HepG2 (cell line): ENCODE results near the gene TRIM9.

Experiments used
- BRCA1 ChIP-seq: sonication (generic); formaldehyde crosslinking; IDR thresholded peaks from 2 replicates; pipeline ENCODE4 v1.4.0; 2020; ENCODE audit warnings: missing genetic modification reagents
- CHD4 ChIP-seq: fragments of 200-600 bp; sonication (generic); IDR thresholded peaks from 2 replicates; pipeline ENCODE4 v1.7.0; 2017; ENCODE audit warnings: mild to moderate bottlenecking, low read length, borderline replicate concordance
- DPF2 ChIP-seq: sonication (generic); formaldehyde crosslinking; IDR thresholded peaks from 2 replicates; pipeline ENCODE4 v1.4.0; 2020; ENCODE audit warnings: mild to moderate bottlenecking, low read depth, missing genetic modification reagents, borderline replicate concordance
- GFI1 ChIP-seq: sonication (generic); formaldehyde crosslinking; IDR thresholded peaks from 2 replicates; pipeline ENCODE4 v1.5.0; 2020; ENCODE audit warnings: missing genetic modification reagents, mild to moderate bottlenecking, borderline replicate concordance
- NFE2L1 ChIP-seq: sonication (generic); formaldehyde crosslinking; IDR thresholded peaks from 2 replicates; pipeline ENCODE4 v1.4.0; 2020; ENCODE audit warnings: missing genetic modification reagents, mild to moderate bottlenecking, borderline replicate concordance
- NFIC ChIP-seq: IDR thresholded peaks from 2 replicates; pipeline ENCODE4 v1.6.1; 2012; ENCODE audit warnings: mild to moderate bottlenecking, low read length, inconsistent platforms
- RBFOX2 ChIP-seq: fragments of 200-400 bp; formaldehyde crosslinking; IDR thresholded peaks from 2 replicates; pipeline ENCODE4 v1.6.1; 2017; ENCODE audit warnings: low read depth, mild to moderate bottlenecking, low read length
- ZNF570 ChIP-seq: sonication (generic); formaldehyde crosslinking; IDR thresholded peaks from 2 replicates; pipeline ENCODE4 v1.4.0; 2020; ENCODE audit warnings: mild to moderate bottlenecking, missing genetic modification reagents, borderline replicate concordance
- ZNF781 ChIP-seq: sonication (generic); formaldehyde crosslinking; IDR thresholded peaks from 2 replicates; pipeline ENCODE4 v1.5.1; 2020; ENCODE audit warnings: borderline replicate concordance, mild to moderate bottlenecking, missing genetic modification reagents; ENCODE audit errors: not compliant biosample characterization
- TF ChIP-seq, protein P1 (sequence below): sonication (generic); formaldehyde crosslinking; IDR thresholded peaks from 2 replicates; pipeline ENCODE4 v1.5.0; 2020; ENCODE audit warnings: mild to moderate bottlenecking, missing genetic modification reagents, moderate library complexity
- TF ChIP-seq, protein P2 (sequence below): IDR thresholded peaks from 2 replicates; pipeline ENCODE4 v1.6.1; 2012; ENCODE audit warnings: inconsistent platforms
- TF ChIP-seq, protein P3 (sequence below): IDR thresholded peaks from 2 replicates; pipeline ENCODE4 v1.6.1; 2016

DNA sequence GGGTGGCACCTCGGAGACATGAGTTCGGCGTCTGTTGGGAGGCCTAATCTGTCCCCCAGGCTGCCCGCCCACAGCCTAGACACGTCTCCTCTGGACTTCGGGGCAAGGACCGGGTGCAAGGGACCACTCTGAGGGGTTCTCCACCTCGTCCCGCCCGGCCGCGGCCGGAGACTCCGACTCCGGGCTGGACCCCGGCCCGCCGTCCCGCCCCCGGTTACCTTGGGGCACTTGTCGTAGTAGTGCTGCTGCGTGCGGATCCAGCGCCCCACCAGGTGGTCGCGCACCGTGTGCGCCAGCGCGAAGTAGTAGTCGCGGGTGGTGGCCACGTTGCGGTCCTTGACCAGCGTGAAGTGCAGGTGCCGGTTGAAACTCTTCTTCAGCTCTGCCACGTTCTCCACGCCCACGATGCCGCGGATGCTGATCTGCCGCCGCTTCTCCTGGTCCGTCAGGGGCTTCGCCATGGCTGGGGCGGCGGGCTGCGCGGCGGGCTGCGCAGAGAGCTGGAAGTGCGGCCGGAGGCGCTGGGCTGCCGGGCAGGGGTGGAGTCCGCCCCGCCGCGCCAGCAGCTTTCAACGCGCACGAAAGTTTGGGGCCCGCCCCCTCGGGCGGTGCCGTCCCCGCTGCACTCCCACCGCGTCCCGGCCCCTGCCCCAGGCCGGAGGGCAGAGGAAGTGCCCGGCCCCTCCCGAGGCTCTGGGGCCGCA lies 150.8 kb downstream of the TRIM9 start, which contains the start of gene PYGL:
- no peak for TF ChIP-seq CHD4
- TF ChIP-seq ZNF570 (CRISPR knock-in tag): no peak
- TF ChIP-seq BRCA1 (CRISPR knock-in tag): no peak
- peak; percentile 98 for TF ChIP-seq RBFOX2
- TF ChIP-seq NFE2L1: no peak
- no peak for TF ChIP-seq NFIC
- TF ChIP-seq, protein P1, sequence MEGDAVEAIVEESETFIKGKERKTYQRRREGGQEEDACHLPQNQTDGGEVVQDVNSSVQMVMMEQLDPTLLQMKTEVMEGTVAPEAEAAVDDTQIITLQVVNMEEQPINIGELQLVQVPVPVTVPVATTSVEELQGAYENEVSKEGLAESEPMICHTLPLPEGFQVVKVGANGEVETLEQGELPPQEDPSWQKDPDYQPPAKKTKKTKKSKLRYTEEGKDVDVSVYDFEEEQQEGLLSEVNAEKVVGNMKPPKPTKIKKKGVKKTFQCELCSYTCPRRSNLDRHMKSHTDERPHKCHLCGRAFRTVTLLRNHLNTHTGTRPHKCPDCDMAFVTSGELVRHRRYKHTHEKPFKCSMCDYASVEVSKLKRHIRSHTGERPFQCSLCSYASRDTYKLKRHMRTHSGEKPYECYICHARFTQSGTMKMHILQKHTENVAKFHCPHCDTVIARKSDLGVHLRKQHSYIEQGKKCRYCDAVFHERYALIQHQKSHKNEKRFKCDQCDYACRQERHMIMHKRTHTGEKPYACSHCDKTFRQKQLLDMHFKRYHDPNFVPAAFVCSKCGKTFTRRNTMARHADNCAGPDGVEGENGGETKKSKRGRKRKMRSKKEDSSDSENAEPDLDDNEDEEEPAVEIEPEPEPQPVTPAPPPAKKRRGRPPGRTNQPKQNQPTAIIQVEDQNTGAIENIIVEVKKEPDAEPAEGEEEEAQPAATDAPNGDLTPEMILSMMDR (CRISPR knock-in tag): peak; percentile 61
- TF ChIP-seq ZNF781 (CRISPR knock-in tag): no peak
- no peak for TF ChIP-seq GFI1 (CRISPR knock-in tag)
- TF ChIP-seq, protein P2, sequence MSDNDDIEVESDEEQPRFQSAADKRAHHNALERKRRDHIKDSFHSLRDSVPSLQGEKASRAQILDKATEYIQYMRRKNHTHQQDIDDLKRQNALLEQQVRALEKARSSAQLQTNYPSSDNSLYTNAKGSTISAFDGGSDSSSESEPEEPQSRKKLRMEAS: peak; percentile 46
- no peak for TF ChIP-seq DPF2 (CRISPR knock-in tag)
- TF ChIP-seq, protein P3, sequence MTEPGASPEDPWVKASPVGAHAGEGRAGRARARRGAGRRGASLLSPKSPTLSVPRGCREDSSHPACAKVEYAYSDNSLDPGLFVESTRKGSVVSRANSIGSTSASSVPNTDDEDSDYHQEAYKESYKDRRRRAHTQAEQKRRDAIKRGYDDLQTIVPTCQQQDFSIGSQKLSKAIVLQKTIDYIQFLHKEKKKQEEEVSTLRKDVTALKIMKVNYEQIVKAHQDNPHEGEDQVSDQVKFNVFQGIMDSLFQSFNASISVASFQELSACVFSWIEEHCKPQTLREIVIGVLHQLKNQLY: no peak
